Lower leg skin (tissue), 3 donors: ENCODE data around the gene BICC1.

Source experiments
- CTCF ChIP-seq, 3 donors: fragments of 450-650 bp; IDR thresholded peaks; one replicate each; pipeline ENCODE4 v1.5.1; 2016; ENCODE audit warnings: antibody characterized with exemption in 3 of 3, mild to moderate bottlenecking in 3 of 3, moderate library complexity in 2 of 3
- POLR2A ChIP-seq, 2 donors: fragments of 450-650 bp; IDR thresholded peaks; one replicate each; pipeline ENCODE4 v1.6.1; 2016 to 2017; ENCODE audit warnings: antibody characterized with exemption in 2 of 2, mild to moderate bottlenecking in 1 of 2, moderate library complexity in 1 of 2

- TF ChIP-seq CTCF (IDR thresholded peaks at IDR 0.05) (no peak), POLR2A (IDR thresholded peaks at IDR 0.05) (no peak)
These were observed 355.0 kb downstream of the BICC1 start for GRCh38 chr10:58867683-58868082.
